Mesenchymal stem cell (in vitro differentiated cells and primary cell): ENCODE results near the gene CEBPE.

Experiments
- DNase-seq: peaks from one replicate; pipeline ENCODE4 v3.0.0-alpha.2; 2013
- H2AFZ ChIP-seq: one replicate; pipeline ENCODE4 v1.6.1; 2013; ENCODE audit warnings: low read depth, mild to moderate bottlenecking, control low read depth, inconsistent platforms, low read length, moderate library complexity
- H2AK5ac ChIP-seq: 2 replicates; pipeline ENCODE4 v1.6.1; 2013; ENCODE audit warnings: low read length, moderate library complexity, mild to moderate bottlenecking, inconsistent platforms; ENCODE audit not compliant: severe bottlenecking
- H2BK120ac ChIP-seq: one replicate; pipeline ENCODE4 v1.6.1; 2013; ENCODE audit warnings: low read depth, mild to moderate bottlenecking, inconsistent platforms, low read length, moderate library complexity
- H2BK12ac ChIP-seq, 2 experiments: one replicate each; pipeline ENCODE4 v1.6.1; 2013; ENCODE audit warnings: inconsistent platforms in 2 of 2, low read length in 2 of 2, mild to moderate bottlenecking in 2 of 2, moderate library complexity in 2 of 2, control low read depth in 1 of 2
- H2BK15ac ChIP-seq: one replicate; pipeline ENCODE4 v1.6.1; 2013; ENCODE audit warnings: mild to moderate bottlenecking, low read depth, inconsistent platforms; ENCODE audit not compliant: poor library complexity, severe bottlenecking
- H2BK5ac ChIP-seq: 2 replicates; pipeline ENCODE4 v1.6.1; 2013; ENCODE audit warnings: low read depth, mild to moderate bottlenecking, low read length, control low read depth, inconsistent platforms; ENCODE audit not compliant: poor library complexity, severe bottlenecking
- H3K14ac ChIP-seq, 2 experiments: one replicate each; pipeline ENCODE4 v1.6.1; 2013; ENCODE audit warnings: inconsistent platforms in 2 of 2, low read length in 2 of 2, control low read depth in 1 of 2, mild to moderate bottlenecking in 1 of 2, moderate library complexity in 1 of 2
- H3K18ac ChIP-seq, 2 experiments: one replicate each; pipeline ENCODE4 v1.6.1; 2013; ENCODE audit warnings: inconsistent platforms in 2 of 2, low read length in 2 of 2, control low read depth in 1 of 2, low read depth in 1 of 2, mild to moderate bottlenecking in 1 of 2
- H3K23ac ChIP-seq, 2 experiments: one replicate each; pipeline ENCODE4 v1.6.1; 2013; ENCODE audit warnings: inconsistent platforms in 2 of 2, low read length in 2 of 2, mild to moderate bottlenecking in 2 of 2, moderate library complexity in 2 of 2, control low read depth in 1 of 2
- H3K27ac ChIP-seq: 2 replicates; pipeline ENCODE4 v1.5.1; 2013; ENCODE audit warnings: mild to moderate bottlenecking, moderate library complexity, low read length, control low read depth, inconsistent platforms; ENCODE audit not compliant: poor library complexity, severe bottlenecking
- H3K27me3 ChIP-seq, 2 experiments: 2 replicates each; pipeline versions ENCODE4 v1.6.1 to v1.7.0; 2013; ENCODE audit warnings: low read length in 2 of 2, mild to moderate bottlenecking in 2 of 2, moderate library complexity in 2 of 2, control low read depth in 1 of 2, inconsistent platforms in 1 of 2; ENCODE audit not compliant: control insufficient read depth in 1 of 2, insufficient read depth in 1 of 2
- H3K36me3 ChIP-seq, 2 experiments: 2 replicates each; pipeline versions ENCODE4 v1.6.1 to v1.7.0; 2013; ENCODE audit warnings: low read length in 2 of 2, control low read depth in 1 of 2, inconsistent platforms in 1 of 2, low read depth in 1 of 2, mild to moderate bottlenecking in 1 of 2; ENCODE audit not compliant: insufficient read depth in 2 of 2, control insufficient read depth in 1 of 2
- H3K4ac ChIP-seq, 2 experiments: one replicate each; pipeline ENCODE4 v1.6.1; 2013; ENCODE audit warnings: inconsistent platforms in 2 of 2, low read length in 2 of 2, mild to moderate bottlenecking in 2 of 2, moderate library complexity in 2 of 2, control low read depth in 1 of 2, low read depth in 1 of 2
- H3K4me1 ChIP-seq: 2 replicates; pipeline ENCODE4 v1.6.1; 2013; ENCODE audit warnings: low read depth, low read length, control low read depth; ENCODE audit not compliant: control insufficient read depth, insufficient read depth
- H3K4me2 ChIP-seq: 2 replicates; pipeline ENCODE4 v1.6.1; 2013; ENCODE audit warnings: low read length, mild to moderate bottlenecking, inconsistent platforms; ENCODE audit not compliant: poor library complexity, severe bottlenecking
- H3K4me3 ChIP-seq, 2 experiments: 2 replicates each; pipeline versions ENCODE4 v1.5.1 to v1.7.0; 2013; ENCODE audit warnings: low read length in 2 of 2, mild to moderate bottlenecking in 2 of 2, control low read depth in 1 of 2, low read depth in 1 of 2; ENCODE audit not compliant: insufficient read depth in 1 of 2
- H3K79me1 ChIP-seq: replicated peaks from 2 replicates; pipeline ENCODE4 v1.6.1; 2013; ENCODE audit warnings: mild to moderate bottlenecking, control low read depth, low read length, inconsistent platforms; ENCODE audit not compliant: poor library complexity, severe bottlenecking
- H3K9ac ChIP-seq: 2 replicates; pipeline ENCODE4 v1.7.0; 2013; ENCODE audit warnings: mild to moderate bottlenecking, low read length, moderate library complexity
- H3K9me3 ChIP-seq: 2 replicates; pipeline ENCODE4 v1.7.0; 2013; ENCODE audit warnings: mild to moderate bottlenecking, low read length; ENCODE audit not compliant: control insufficient read depth
- H4K8ac ChIP-seq: one replicate; pipeline ENCODE4 v1.6.1; 2013; ENCODE audit warnings: inconsistent platforms, mild to moderate bottlenecking, low read length, moderate library complexity
- H4K91ac ChIP-seq: one replicate; pipeline ENCODE4 v1.6.1; 2013; ENCODE audit warnings: mild to moderate bottlenecking, low read length, inconsistent platforms
- WGBS: methylation state at CpG from one replicate; pipeline ENCODE4 v1.1.7; 2013; ENCODE audit warnings: mixed read lengths; 5-methylcytosine and 5-hydroxymethylcytosine counted together

Gene CEBPE

DNA sequence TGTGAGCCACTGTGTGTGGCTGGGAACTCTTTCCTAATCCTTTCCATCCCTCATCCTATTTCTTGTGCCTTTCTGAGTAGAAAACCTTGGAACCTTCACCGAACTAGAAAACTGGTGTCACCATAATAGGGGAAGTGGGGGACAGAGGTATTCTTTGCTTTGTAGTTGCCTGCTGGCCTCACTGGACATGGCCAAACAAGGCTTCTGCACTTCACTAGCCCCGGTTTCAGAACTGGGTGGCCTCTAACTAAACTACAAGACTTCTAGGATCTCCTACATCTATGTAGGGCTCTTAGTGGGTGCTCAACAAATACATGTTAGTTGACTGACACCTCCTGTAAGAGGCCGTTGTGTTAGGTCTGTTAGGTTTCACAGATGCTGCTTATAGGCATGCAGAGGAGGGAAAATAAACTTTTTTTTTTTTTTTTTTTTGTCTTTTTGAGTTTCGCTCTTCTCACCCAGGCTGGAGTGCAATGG, 13.7 kb downstream of the CEBPE start:
- H2AFZ ChIP-seq, result no peak overlapping the region
- H3K4me3 ChIP-seq, result no peak overlapping the region
- H3K9ac ChIP-seq, result peak overlapping the region; percentile 60
- H3K4me2 ChIP-seq, result no peak overlapping the region
- WGBS, result 95% methylated on average over 2 of the region's 4 CpGs
- H2BK12ac ChIP-seq, result no peak overlapping the region
- no peak overlapping the region for H3K23ac ChIP-seq
- peaks cover 8% of the 10 kb centered on the region for H3K79me1 ChIP-seq
- no peak overlapping the region for H4K8ac ChIP-seq
- H2AK5ac ChIP-seq, result no peak overlapping the region
- H3K4me1 ChIP-seq, result peaks cover 6% of the 10 kb centered on the region
- H3K27ac ChIP-seq, result no peak overlapping the region
- no peaks in the 10 kb centered on the region for H3K9me3 ChIP-seq
- no peak overlapping the region for H3K18ac ChIP-seq
- H3K4ac ChIP-seq, result no peak overlapping the region
- peaks cover 0 to 4% of the 10 kb centered on the region in 2 experiments for H3K36me3 ChIP-seq
- no peak overlapping the region for H3K14ac ChIP-seq
- DNase-seq, result no peak
- no peak overlapping the region for H4K91ac ChIP-seq
- no peak overlapping the region for H2BK5ac ChIP-seq
- peaks cover 0 to 3% of the 10 kb centered on the region in 2 experiments for H3K27me3 ChIP-seq
- no peak overlapping the region for H2BK15ac ChIP-seq
- no peak overlapping the region for H2BK120ac ChIP-seq

DNA sequence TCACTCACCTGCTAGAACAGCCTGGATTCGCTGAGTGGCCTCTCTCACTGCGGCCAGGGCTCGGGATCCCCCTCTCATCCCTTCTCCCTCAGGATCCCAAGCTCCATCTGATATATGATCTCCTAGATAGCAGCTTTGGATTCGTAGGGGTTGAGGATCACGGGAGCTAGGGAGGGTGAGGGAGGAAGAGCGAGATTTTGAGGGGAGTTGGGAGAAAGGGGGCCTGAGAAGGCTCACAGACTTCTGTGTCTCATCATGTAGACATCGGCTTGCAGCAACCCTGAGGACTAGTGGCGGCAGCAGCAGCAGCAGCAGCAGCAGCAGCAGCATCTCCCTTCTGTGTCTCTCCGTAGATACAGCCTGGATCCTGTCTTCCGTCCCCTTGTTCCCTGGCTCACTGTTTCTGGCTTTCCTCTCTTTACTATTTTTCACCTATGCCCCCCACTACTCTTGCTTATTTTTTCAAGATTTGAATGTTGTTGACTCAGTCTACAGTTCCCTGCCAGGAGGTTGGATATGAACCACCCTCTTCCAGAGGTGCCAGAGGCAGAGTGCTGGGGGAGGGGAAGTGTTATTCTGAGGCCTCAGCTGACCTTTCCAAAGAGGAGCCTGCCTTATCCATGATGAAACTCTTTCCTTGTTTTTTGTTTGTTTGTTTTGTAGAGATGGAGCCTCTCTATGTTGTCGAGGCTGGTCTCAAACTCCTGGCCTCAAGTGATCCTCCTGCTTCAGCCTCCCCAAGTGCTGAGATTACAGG, 14.3 kb downstream of the CEBPE start, which contains the start of gene CIROP:
CIROP (minus strand) TSS at position 399 of the 757 bp plus-strand sequence; CDS start at position 330, 69 bp downstream.
- no peak within 1 kb of the TSS for H4K91ac ChIP-seq
- no peak within 1 kb of the TSS for H4K8ac ChIP-seq
- H3K9ac ChIP-seq, result peak within 1 kb of the TSS; percentile 60
- no peak within 1 kb of the TSS for H2BK5ac ChIP-seq
- no peak within 1 kb of the TSS for H2AK5ac ChIP-seq
- H3K79me1 ChIP-seq, result peaks cover 8% of the 10 kb centered on the region
- WGBS, result 58% methylated on average over 8 of the region's 11 CpGs
- no peaks in the 10 kb centered on the region for H3K9me3 ChIP-seq
- peak within 1 kb of the TSS; percentile 2 for H2AFZ ChIP-seq
- H3K4me1 ChIP-seq, result peaks cover 7% of the 10 kb centered on the region
- H2BK120ac ChIP-seq, result no peak within 1 kb of the TSS
- no peak within 1 kb of the TSS for H3K23ac ChIP-seq
- H3K18ac ChIP-seq, result no peak within 1 kb of the TSS
- H2BK15ac ChIP-seq, result no peak within 1 kb of the TSS
- H2BK12ac ChIP-seq, result no peak within 1 kb of the TSS
- no peaks in the 10 kb centered on the region for H3K27me3 ChIP-seq
- H3K4ac ChIP-seq, result no peak within 1 kb of the TSS
- no peak within 1 kb of the TSS for H3K27ac ChIP-seq
- no peak for DNase-seq
- H3K36me3 ChIP-seq, result peaks cover 2 to 4% of the 10 kb centered on the region in 2 experiments
- no peak within 1 kb of the TSS for H3K4me2 ChIP-seq
- H3K4me3 ChIP-seq, result peak within 1 kb of the TSS in 1 of 2 experiments; percentile 8
- peak within 1 kb of the TSS in 1 of 2 experiments; percentile 31 for H3K14ac ChIP-seq

DNA sequence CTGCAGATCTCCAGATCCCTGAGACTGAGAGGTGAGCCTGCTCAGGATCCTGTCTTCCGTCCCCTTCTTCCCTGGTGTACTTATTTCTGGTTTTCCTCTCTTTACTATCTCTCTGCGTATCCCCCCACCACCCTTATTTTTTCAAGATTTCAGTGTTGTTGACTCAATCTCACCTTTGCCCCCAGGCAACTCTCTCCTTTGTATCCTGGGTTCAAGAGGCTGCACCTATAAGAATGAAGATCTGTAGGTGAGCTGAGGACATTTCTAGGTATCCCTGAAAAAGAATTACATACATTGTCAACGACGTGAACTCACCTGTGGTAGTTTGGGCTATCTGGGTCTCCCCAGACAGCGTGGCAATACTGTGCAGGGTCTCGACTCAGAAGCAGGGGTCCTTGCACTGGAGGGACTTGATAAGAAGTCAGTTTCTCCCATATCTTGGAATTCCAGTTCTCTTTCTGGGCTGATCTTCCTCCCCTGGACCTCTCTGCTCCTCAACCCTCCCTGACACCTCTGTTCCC, 14.9 kb downstream of the CEBPE start:
- no peak overlapping the region for H3K23ac ChIP-seq
- H3K79me1 ChIP-seq, result peaks cover 11% of the 10 kb centered on the region
- H3K4me2 ChIP-seq, result no peak overlapping the region
- no peak overlapping the region for H2BK120ac ChIP-seq
- H3K14ac ChIP-seq, result peak overlapping the region in 1 of 2 experiments; percentile 31
- peak overlapping the region; percentile 60 for H3K9ac ChIP-seq
- no peak overlapping the region for H2BK12ac ChIP-seq
- H2BK5ac ChIP-seq, result no peak overlapping the region
- H3K27ac ChIP-seq, result no peak overlapping the region
- no peak overlapping the region for H2BK15ac ChIP-seq
- no peak overlapping the region for H4K91ac ChIP-seq
- peaks cover 4 to 8% of the 10 kb centered on the region in 2 experiments for H3K36me3 ChIP-seq
- H3K18ac ChIP-seq, result no peak overlapping the region
- H3K4me1 ChIP-seq, result peaks cover 7% of the 10 kb centered on the region
- no peak overlapping the region for H3K4me3 ChIP-seq
- no peak overlapping the region for H2AFZ ChIP-seq
- no peaks in the 10 kb centered on the region for H3K27me3 ChIP-seq
- H2AK5ac ChIP-seq, result no peak overlapping the region
- H3K9me3 ChIP-seq, result no peaks in the 10 kb centered on the region
- H3K4ac ChIP-seq, result no peak overlapping the region
- 90% methylated on average over 5 of the region's 6 CpGs for WGBS
- DNase-seq, result no peak
- H4K8ac ChIP-seq, result no peak overlapping the region

DNA sequence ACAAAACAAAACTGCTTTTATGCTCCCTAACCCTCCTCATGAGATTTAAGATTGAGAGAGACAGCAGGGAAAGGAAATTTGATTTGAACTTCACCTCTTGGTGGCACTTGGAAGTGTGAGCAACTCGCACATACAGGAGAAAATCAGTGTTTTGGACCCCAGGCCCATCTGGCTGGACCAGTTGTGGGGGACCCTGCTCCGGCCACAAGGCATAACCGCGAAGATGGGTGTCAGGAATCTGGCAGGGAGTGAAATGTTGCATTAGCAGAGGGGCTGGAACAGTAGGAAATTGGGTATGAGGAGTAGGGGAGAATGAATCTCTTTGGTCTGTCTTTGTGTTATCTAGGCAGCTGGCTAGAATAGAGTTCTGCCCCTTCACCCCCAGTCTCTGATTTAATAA, 15.5 kb downstream of the CEBPE start:
- Histone ChIP-seq H3K18ac (no peak overlapping the region), H2BK15ac (no peak overlapping the region)

More for the DNA sequence above, 15.5 kb downstream of the CEBPE start:
- H3K9me3 ChIP-seq, result no peaks in the 10 kb centered on the region
- H3K79me1 ChIP-seq, result peaks cover 12% of the 10 kb centered on the region
- H3K23ac ChIP-seq, result no peak overlapping the region
- H3K4me3 ChIP-seq, result no peak overlapping the region
- H3K4me2 ChIP-seq, result no peak overlapping the region
- H4K8ac ChIP-seq, result no peak overlapping the region
- no peak overlapping the region for H2AFZ ChIP-seq
- DNase-seq, result no peak
- H4K91ac ChIP-seq, result no peak overlapping the region
- H3K36me3 ChIP-seq, result peaks cover 4 to 13% of the 10 kb centered on the region in 2 experiments
- H3K9ac ChIP-seq, result no peak overlapping the region
- no peak overlapping the region for H2BK12ac ChIP-seq
- H3K14ac ChIP-seq, result no peak overlapping the region
- H3K27ac ChIP-seq, result no peak overlapping the region
- no peak overlapping the region for H2AK5ac ChIP-seq
- no peak overlapping the region for H2BK120ac ChIP-seq
- H3K4ac ChIP-seq, result no peak overlapping the region
- WGBS, result 81% methylated on average over 4 of the region's 4 CpGs
- H2BK5ac ChIP-seq, result no peak overlapping the region
- peaks cover 7% of the 10 kb centered on the region for H3K4me1 ChIP-seq
- no peaks in the 10 kb centered on the region for H3K27me3 ChIP-seq
